ENCODE data around the gene ASB14. TPM values are rescaled to one million over a fixed set of nuclear protein-coding genes. Genes with fewer than 3 reads are reported as not detected.

The ASB14 gene
- total RNA-seq, 1 donor from 2014 or later: not detected

DNA sequence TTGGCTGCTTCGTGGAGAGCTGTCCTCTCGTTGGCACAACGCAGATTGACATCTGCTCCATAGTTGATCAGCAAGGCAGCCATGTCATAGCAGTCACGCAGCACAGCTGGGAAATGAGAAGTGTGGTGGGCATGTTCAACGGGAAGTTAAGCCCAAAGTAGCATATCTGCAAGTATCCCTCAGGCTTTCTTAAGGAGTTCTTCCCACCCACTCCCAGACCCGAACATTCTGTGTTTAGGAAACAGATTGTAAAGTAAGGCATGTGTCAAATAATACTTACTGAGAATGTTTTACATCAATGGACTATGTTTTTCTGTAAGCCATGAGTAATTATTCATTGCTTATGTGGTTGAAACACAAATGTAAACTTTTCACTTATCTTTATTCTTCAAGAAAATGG lies 9.2 kb downstream of the ASB14 start:
- Histone ChIP-seq H3K4me3 (ENCODE audit: low read depth, low read length) (no peak overlapping the region), H3K27me3 (ENCODE audit: control insufficient read depth, insufficient read depth, low read length) (no peaks in the 10 kb centered on the region), H3K36me3 (ENCODE audit: control insufficient read depth, insufficient read depth, low read length) (no peaks in the 10 kb centered on the region)
- no peak for TF ChIP-seq CTCF (IDR thresholded peaks at IDR 0.05; ENCODE audit: insufficient read depth, low read length, severe bottlenecking)
- DNase-seq (ENCODE audit: low read depth) (no peak), FAIRE-seq (no peak)

DNA sequence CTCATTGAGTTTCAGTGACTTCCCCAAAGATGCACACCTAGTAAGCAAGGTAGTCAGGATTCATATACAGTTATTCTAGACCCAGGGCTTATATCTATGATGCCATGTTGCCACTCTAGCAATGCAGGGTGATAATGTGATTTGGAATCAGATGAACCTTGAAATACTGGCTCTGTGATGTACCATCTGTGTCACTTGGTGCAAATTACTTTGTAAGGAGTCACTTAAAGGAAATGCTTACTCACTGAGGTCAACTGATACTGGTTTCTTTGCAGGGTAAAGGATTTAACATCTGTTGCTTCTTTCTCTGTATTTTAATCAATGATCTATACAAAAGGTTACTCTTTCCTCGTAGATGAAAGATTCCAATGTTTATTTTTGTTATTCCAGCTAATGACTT lies 10.8 kb downstream of the ASB14 start:
- Histone ChIP-seq H3K27me3 (ENCODE audit: control insufficient read depth, insufficient read depth, low read length) (no peaks in the 10 kb centered on the region), H3K4me3 (ENCODE audit: low read depth, low read length) (no peak overlapping the region), H3K36me3 (ENCODE audit: control insufficient read depth, insufficient read depth, low read length) (no peaks in the 10 kb centered on the region)
- DNase-seq (ENCODE audit: low read depth) (peak; percentile 59), FAIRE-seq (no peak)
- TF ChIP-seq CTCF (IDR thresholded peaks at IDR 0.05; ENCODE audit: insufficient read depth, low read length, severe bottlenecking): no peak

- no peaks in the 10 kb centered on the region for H3K36me3 ChIP-seq (ENCODE audit: control insufficient read depth, insufficient read depth, low read length)
- no peak for TF ChIP-seq CTCF (IDR thresholded peaks at IDR 0.05; ENCODE audit: insufficient read depth, low read length, severe bottlenecking)
- no peaks in the 10 kb centered on the region for H3K27me3 ChIP-seq (ENCODE audit: control insufficient read depth, insufficient read depth, low read length)
- DNase-seq (ENCODE audit: low read depth): peak; percentile 22
- no peak for FAIRE-seq
- H3K4me3 ChIP-seq (ENCODE audit: low read depth, low read length): no peak overlapping the region
Measured at GRCh38 chr3:57279685-57280084, 12.8 kb downstream of the ASB14 start.

DNA sequence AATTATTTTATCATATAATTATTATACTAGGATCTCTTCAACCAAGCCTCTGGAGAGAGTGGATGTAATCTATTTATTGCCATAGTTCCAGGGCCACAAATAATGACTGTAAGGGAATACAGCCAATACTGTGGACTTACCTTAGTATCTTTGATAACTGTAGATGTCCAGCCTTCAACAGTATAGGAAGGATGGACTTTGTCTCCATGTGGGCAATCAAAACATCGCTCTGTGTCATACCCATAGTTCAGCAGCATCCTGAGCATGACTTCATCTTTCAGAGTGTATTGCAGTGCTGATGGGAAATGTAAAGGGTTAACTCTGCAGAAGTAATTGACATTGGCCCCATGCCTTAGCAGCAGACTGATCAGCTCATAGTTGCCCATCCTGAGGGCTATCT lies 14.2 kb downstream of the ASB14 start:
- H3K4me3 ChIP-seq (ENCODE audit: low read depth, low read length): no peak overlapping the region
- H3K36me3 ChIP-seq (ENCODE audit: control insufficient read depth, insufficient read depth, low read length): no peaks in the 10 kb centered on the region
- no peaks in the 10 kb centered on the region for H3K27me3 ChIP-seq (ENCODE audit: control insufficient read depth, insufficient read depth, low read length)
- FAIRE-seq (no peak), DNase-seq (ENCODE audit: low read depth) (no peak)
- no peak for TF ChIP-seq CTCF (IDR thresholded peaks at IDR 0.05; ENCODE audit: insufficient read depth, low read length, severe bottlenecking)

GRCh38 chr3:57275393-57275792 lies 17.1 kb downstream of the ASB14 start:
- DNase-seq (ENCODE audit: low read depth) (no peak), FAIRE-seq (no peak)
- no peaks in the 10 kb centered on the region for H3K27me3 ChIP-seq (ENCODE audit: control insufficient read depth, insufficient read depth, low read length)
- TF ChIP-seq CTCF (IDR thresholded peaks at IDR 0.05; ENCODE audit: insufficient read depth, low read length, severe bottlenecking): no peak
- H3K36me3 ChIP-seq (ENCODE audit: control insufficient read depth, insufficient read depth, low read length): no peaks in the 10 kb centered on the region
- H3K4me3 ChIP-seq (ENCODE audit: low read depth, low read length): no peak overlapping the region

DNA sequence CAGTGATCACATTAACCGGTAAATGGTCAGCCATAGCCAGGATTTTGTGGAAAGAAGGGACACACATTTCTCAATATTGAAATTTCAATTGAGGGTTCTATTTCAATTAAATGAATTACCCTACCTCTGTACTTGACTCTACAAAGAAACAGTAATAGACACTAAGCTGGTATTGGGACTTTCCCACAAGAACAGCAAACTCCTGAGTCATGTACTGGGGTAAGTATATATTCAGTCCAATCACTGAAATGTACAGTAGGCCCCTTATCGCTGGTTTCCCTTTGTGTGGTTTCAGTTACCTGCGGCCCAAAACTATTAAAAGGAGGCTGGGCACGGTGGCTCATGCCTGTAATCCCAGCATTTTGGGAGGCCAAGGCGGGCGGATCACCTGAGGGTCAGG lies 17.6 kb downstream of the ASB14 start:
- TF ChIP-seq CTCF (IDR thresholded peaks at IDR 0.05; ENCODE audit: insufficient read depth, low read length, severe bottlenecking): no peak
- peak; percentile 15 for DNase-seq (ENCODE audit: low read depth)
- H3K36me3 ChIP-seq (ENCODE audit: control insufficient read depth, insufficient read depth, low read length): peaks cover 1% of the 10 kb centered on the region
- H3K4me3 ChIP-seq (ENCODE audit: low read depth, low read length): no peak overlapping the region
- H3K27me3 ChIP-seq (ENCODE audit: control insufficient read depth, insufficient read depth, low read length): no peaks in the 10 kb centered on the region
- no peak for FAIRE-seq
